ENCODE results near the gene RAMP3. TPM values are rescaled to one million over a fixed set of nuclear protein-coding genes. Genes with fewer than 3 reads are reported as not detected.

Gene RAMP3
- total and polyA plus RNA-seq, 2 donors (not counting 1 experiment from before 2014, with no cell fraction given) = not detected

- H3K4me3 Mint-ChIP-seq = no peak overlapping the region
- Histone ChIP-seq H2AFZ (ENCODE audit: insufficient read depth, low read depth, low read length, poor library complexity, severe bottlenecking) (no peak overlapping the region), H3K9me3 (ENCODE audit: control extremely low read depth in 1 of 3, control insufficient read depth in 2 of 3, insufficient read depth in 1 of 3, low read length in 2 of 3) (no peaks in the 10 kb centered on the region), H3K4me1 (ENCODE audit: control insufficient read depth in 2 of 2, insufficient read depth in 2 of 2, low read length in 2 of 2) (no peaks in the 10 kb centered on the region), H3K27ac (ENCODE audit: low read length in 2 of 2) (no peak overlapping the region), H3K79me2 (ENCODE audit: control insufficient read depth, insufficient read depth, low read length) (no peaks in the 10 kb centered on the region), H4K20me1 (ENCODE audit: control insufficient read depth, insufficient read depth, low read length, poor library complexity, severe bottlenecking) (no peaks in the 10 kb centered on the region), H3K9ac (ENCODE audit: low read length) (no peak overlapping the region), H3K36me3 (replicated peaks in 1 of 2; ENCODE audit: control extremely low read depth in 1 of 2, control insufficient read depth in 1 of 2, extremely low read depth in 1 of 2, insufficient read depth in 2 of 2, low read length in 1 of 2) (no peaks in the 10 kb centered on the region), H3K27me3 (replicated peaks in 1 of 4; ENCODE audit: control extremely low read depth in 1 of 4, control insufficient read depth in 3 of 4, insufficient read depth in 4 of 4, low read length in 3 of 4) (peaks cover 0 to 3% (median 0%) of the 10 kb centered on the region in 4 experiments), H3K4me3 (ENCODE audit: control extremely low read depth in 1 of 5, extremely low read depth in 1 of 5, insufficient read depth in 1 of 5, low read depth in 2 of 5, low read length in 4 of 5) (no peak overlapping the region), H3K4me2 (replicated peaks; ENCODE audit: low read depth, low read length, poor library complexity, severe bottlenecking) (no peak overlapping the region)
- DNase-seq = no peak
- H3K4me1 Mint-ChIP-seq = no peaks in the 10 kb centered on the region
- no peak overlapping the region for H3K27ac Mint-ChIP-seq
- intact Hi-C loops (cut with micrococcal nuclease) = no loop called here
- H3K9me3 Mint-ChIP-seq (ENCODE audit: insufficient read depth) = no peaks in the 10 kb centered on the region
- CTCF ChIA-PET = no interaction called here
- POLR2A ChIA-PET = no interaction called here
- no peaks in the 10 kb centered on the region for H3K27me3 Mint-ChIP-seq
- ATAC-seq (ENCODE audit: low read depth) = no peak
- 93% methylated on average over 15 of the region's 15 CpGs for WGBS (ENCODE audit: insufficient coverage)
- no peak for TF ChIP-seq CTCF (IDR thresholded peaks at IDR 0.05)
- TF ChIP-seq EZH2 (IDR thresholded peaks at IDR 0.05; ENCODE audit: borderline replicate concordance, insufficient read depth, low read depth, low read length, poor library complexity, severe bottlenecking) = no peak
Observed at GRCh38 chr7:45129181-45129800, 28.3 kb upstream of the RAMP3 start.

GRCh38 chr7:45129906-45130305 is 27.7 kb upstream of the RAMP3 start:
- Mint-ChIP-seq H3K9me3 (ENCODE audit: insufficient read depth) (no peaks in the 10 kb centered on the region), H3K27me3 (no peaks in the 10 kb centered on the region), H3K4me3 (no peak overlapping the region), H3K4me1 (no peaks in the 10 kb centered on the region), H3K27ac (peak overlapping the region; percentile 3)
- intact Hi-C loops (cut with micrococcal nuclease) = no loop called here
- no peaks in the 10 kb centered on the region for H3K9me3 ChIP-seq (ENCODE audit: control extremely low read depth in 1 of 3, control insufficient read depth in 2 of 3, insufficient read depth in 1 of 3, low read length in 2 of 3)
- POLR2A ChIA-PET = no interaction called here
- peaks cover 0 to 3% (median 0%) of the 10 kb centered on the region in 4 experiments for H3K27me3 ChIP-seq (replicated peaks in 1 of 4; ENCODE audit: control extremely low read depth in 1 of 4, control insufficient read depth in 3 of 4, insufficient read depth in 4 of 4, low read length in 3 of 4)
- H2AFZ ChIP-seq (ENCODE audit: insufficient read depth, low read depth, low read length, poor library complexity, severe bottlenecking) = no peak overlapping the region
- H3K4me1 ChIP-seq (ENCODE audit: control insufficient read depth in 2 of 2, insufficient read depth in 2 of 2, low read length in 2 of 2) = no peaks in the 10 kb centered on the region
- ATAC-seq (ENCODE audit: low read depth) (no peak), DNase-seq (no peak)
- CTCF ChIA-PET = no interaction called here
- no peaks in the 10 kb centered on the region for H4K20me1 ChIP-seq (ENCODE audit: control insufficient read depth, insufficient read depth, low read length, poor library complexity, severe bottlenecking)
- WGBS (ENCODE audit: insufficient coverage) = 84% methylated on average over 10 of the region's 12 CpGs
- no peak overlapping the region for H3K4me3 ChIP-seq (ENCODE audit: control extremely low read depth in 1 of 5, extremely low read depth in 1 of 5, insufficient read depth in 1 of 5, low read depth in 2 of 5, low read length in 4 of 5)
- H3K27ac ChIP-seq (ENCODE audit: low read length in 2 of 2) = no peak overlapping the region
- no peak overlapping the region for H3K9ac ChIP-seq (ENCODE audit: low read length)
- H3K4me2 ChIP-seq (replicated peaks; ENCODE audit: low read depth, low read length, poor library complexity, severe bottlenecking) = no peak overlapping the region
- H3K36me3 ChIP-seq (replicated peaks in 1 of 2; ENCODE audit: control extremely low read depth in 1 of 2, control insufficient read depth in 1 of 2, extremely low read depth in 1 of 2, insufficient read depth in 2 of 2, low read length in 1 of 2) = no peaks in the 10 kb centered on the region
- no peaks in the 10 kb centered on the region for H3K79me2 ChIP-seq (ENCODE audit: control insufficient read depth, insufficient read depth, low read length)
- TF ChIP-seq CTCF (IDR thresholded peaks at IDR 0.05) (no peak), EZH2 (IDR thresholded peaks at IDR 0.05; ENCODE audit: borderline replicate concordance, insufficient read depth, low read depth, low read length, poor library complexity, severe bottlenecking) (no peak)

Measured in B cell (primary cell).